Measurements from ENCODE around the gene FYCO1.

FYCO1 gene

DNA sequence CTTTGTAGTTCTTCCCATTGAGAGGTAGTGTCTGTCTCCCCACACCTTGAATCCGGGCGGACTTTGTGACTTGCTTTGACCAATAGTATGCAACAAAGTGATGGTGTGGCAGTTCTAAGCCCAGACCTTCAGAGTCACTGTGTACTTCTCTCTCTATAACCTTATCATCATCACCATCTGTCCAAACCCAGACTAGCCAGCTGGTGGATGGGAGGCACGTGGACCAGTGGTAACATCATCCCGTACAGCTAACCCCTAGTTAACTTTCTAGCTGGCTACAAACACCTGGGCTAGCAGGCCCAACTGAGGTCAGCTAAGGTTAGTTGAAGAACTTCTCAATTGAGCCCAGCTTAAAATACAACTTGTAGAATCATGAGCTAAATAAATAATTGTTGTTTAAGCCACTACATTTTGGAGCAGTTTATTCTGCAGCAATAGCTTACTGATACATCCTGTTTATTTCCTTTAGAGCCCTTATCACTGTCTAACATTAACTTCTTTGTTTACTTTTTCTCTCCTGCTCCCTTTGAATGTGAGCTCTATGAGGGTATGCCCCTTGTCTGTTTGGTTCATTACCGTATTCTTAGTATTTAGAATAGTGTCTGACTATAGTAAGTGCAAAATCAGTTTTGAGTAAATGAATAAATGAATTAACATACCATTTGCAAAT is 120.8 kb downstream of the FYCO1 start:
- no peak for DNase-seq

- no peak for DNase-seq
Observed at GRCh38 chr3:45873638-45874037, 122.0 kb downstream of the FYCO1 start.

- DNase-seq: no peak
Observed at GRCh38 chr3:45873036-45873435, 122.6 kb downstream of the FYCO1 start.

- no peak for DNase-seq
Observed at GRCh38 chr3:45872569-45872968, 123.1 kb downstream of the FYCO1 start.

DNA sequence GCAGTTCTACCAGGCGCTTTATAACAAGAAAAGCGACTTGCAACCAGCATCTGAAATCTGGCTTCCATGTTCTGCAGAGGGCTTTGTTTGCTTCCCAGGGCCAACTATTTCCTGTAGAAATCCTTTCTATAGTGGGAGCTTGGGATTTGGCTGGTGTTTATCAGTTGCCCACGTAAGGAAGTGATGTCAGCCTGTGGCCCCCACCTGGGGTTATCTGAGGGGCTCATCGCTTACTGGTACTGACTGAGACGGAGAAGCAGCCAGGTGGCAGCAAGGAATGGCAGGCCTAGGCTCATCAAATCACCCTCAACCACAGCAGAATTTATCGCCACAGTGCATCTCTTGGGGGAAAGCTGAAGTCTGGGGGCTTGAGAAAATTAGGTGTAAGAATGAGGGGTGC is 123.8 kb downstream of the FYCO1 start:
- DNase-seq: no peak

DNA sequence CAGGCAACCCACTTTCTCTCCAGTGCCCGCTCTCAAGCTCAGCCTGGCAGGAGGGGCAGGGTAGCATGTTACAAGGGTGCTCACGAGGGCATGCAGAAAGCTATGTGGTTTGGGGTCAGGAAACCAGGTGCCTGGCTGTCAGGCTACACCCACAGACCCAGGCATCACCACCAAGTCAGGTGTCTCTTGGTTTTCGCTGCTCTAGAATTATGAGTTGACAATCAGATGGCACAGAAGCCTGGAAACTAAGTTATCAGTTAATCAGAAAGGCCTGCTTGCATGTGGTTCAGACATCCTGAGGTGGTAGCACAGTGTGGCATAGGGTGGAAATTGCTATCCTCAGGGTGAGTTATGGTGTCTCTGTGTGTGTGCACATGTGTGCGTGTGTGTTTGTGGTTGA is 125.5 kb downstream of the FYCO1 start:
- no peak for DNase-seq

- DNase-seq: no peak
Observed at GRCh38 chr3:45869638-45870037, 126.0 kb downstream of the FYCO1 start.

GRCh38 chr3:45868650-45869049 is 127.0 kb downstream of the FYCO1 start:
- DNase-seq: no peak

DNA sequence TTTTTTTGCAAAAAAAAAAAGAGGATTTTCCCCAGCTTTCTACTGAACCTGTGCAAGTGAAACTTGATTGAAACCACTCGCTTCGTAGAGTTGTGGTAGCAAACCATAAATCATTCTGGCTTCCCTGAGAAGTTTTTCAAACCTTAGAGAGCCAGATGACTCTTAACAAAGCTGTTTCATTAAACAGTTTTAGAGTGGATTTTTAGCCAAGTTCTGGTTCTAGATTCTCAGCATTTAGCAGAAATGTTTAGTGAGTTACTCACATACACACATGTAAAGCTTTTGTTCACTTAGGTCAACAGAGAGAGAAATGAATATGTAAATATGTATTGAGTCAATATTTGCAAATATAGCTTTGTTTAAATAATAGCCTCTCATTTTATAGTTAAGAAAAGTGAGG is 127.4 kb downstream of the FYCO1 start:
- no peak for DNase-seq
